Measurements from ENCODE around the gene TSPAN19.
"Not testable (repeated sequence)": the region's sequence is repeated elsewhere in the genome, so short reads cannot be mapped to it uniquely, and the experiment has no call there.

TSPAN19 gene

GRCh38 chr12:85036234-85036707, at the start of gene TSPAN19, which contains the start of gene LRRIQ1:
Gene TSPAN19 (minus strand): TSS chr12:85036277. CDS start chr12:85029946, 6,331 bp downstream.
Gene LRRIQ1 (plus strand): TSS chr12:85036351. CDS start chr12:85038177, 1,826 bp downstream.
- DNase-seq: no peak

DNA sequence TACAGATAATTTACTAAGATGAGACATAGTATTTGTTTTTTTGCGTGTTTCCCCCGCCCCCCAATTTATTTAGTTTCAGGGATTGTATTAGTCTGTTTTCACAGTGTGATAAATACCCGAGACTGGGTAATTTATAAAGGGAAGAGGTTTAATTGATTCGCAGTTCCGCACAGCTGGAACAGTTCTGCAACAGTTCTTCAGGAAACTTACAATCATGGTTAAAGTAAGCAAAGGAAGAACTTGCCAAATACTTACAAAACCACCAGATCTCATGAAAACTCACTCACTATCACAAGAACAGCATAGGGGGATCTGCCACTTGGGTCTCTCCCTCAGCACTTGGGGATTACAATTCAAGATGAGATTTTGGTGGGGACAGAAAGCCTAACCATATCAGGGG, 49.0 kb upstream of the TSPAN19 start:
- no peak for DNase-seq

DNA sequence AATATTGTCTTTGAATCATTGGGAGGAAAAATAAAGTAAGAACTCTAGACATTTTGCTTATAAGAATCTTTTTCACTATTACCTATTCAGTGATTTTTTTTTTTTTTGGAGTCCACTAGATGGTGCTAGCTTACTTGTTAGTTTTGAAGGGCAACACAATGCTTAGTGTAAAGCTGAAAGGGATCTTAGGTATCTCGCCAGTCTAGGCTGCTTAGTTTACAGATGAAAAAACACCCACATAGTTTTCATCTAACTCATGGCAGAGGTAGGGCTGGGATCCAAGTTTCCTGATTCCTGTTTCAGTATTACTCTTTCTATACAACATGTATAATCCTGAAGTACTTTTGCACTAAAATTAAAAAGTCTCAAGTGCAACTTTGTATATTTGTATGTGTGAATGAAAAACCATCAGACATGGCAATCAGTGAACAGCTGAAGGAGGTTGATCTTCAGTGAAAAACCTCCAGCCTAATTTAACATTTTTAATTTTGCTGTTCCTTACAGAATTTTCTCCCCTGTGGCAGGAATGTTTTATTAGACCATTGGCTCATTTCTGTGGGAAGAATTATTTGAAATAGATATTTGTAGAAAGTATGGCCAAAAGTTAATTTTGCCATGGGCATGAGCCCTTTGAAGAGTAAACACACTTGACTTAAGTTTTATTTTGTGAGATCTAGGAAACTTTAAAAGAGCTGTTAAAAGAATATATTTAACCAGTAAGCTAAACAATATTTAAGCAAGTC, 40.8 kb upstream of the TSPAN19 start:
- DNase-seq: peak; percentile 53 to 91

DNA sequence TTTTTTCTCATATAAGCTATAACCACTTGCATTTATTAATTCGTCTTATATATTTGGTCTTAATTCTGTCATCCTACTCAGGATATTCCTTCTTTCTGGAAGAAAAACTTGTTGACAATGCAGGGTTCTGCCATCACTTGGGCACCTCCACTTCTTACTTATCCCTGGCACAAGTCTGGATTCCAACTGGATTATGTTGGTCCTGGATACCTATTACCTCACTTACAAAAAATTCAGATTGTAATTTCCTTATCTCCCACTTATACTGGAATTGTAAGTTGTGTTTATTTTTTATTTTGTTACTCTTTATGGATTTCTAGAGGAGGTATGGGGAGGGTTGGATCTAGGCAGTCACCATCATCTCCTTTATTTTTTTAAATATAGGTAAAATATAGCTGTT, 36.7 kb upstream of the TSPAN19 start:
- DNase-seq: no peak

DNA sequence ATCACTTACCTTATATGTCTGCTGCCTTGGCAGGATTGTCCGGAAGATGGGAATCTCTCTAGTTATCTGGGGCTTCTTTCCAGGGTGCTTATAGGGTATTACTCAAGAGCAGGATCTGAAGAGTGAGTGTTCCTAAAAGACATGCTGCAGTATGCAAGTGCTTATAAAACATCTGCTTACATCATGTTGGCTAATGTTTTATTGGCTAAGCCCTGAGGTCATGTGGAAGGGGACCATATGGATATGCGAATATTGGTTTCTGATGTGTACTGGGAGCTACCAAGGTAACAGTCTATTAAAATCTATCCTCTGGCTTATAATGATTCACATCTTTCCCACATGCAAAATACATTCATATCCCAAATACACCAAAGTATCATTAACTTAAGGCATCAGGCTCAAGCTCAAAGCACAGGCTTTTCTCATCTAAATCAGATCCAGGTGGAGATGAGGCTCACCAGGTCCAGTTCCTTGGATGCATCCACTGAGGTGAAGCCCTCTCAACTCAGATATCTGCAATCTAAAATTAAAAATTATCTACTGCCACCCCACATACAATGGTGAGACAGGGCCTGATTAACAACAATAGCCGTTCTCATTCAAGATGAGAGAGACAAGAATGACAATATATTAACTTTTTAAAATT, 29.9 kb upstream of the TSPAN19 start:
- no peak for DNase-seq

- no peak for DNase-seq
Measured at GRCh38 chr12:85060916-85061315, 24.8 kb upstream of the TSPAN19 start.

DNA sequence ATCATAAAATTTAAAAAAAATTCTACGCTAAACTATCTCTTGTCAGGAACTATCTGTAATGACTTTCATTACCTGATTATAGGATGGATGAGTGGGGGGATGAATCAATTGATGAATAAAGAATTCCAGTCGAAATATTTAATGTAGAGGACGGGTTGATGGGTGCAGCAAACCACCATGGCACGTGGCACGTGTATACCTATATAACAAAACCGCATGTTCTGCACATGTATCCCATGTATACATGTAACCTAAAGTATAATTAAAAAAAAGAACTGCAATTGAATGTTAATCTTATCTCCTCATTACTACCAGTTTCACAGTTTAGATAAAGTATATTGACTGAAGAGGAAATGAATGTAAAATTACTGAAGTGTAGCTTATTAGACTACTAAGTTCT, 23.5 kb upstream of the TSPAN19 start:
- no peak for DNase-seq

GRCh38 chr12:85058339-85058738, 22.3 kb upstream of the TSPAN19 start:
- DNase-seq: no peak

- peak in 1 of 2 experiments; percentile 50 for DNase-seq
Measured at GRCh38 chr12:85057370-85057963, 21.4 kb upstream of the TSPAN19 start.

DNA sequence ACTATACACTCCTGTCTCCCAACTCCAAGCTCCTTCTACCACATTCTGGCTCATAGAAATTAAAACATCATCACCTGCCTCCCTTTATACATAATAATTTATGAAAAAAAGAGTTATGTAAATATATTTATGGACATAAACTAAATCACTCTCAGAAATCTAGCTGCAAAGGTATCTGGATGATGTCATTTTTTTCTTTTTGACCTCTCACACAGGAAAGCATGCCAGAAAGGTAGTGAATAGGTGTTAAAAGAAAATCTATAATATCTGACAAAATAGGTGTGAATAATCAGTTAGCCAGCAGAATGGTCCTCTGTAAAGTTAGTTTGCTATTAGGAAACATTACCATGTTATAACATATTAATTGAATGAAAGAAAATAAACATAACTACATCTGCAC, 7.8 kb upstream of the TSPAN19 start:
- no peak for DNase-seq

DNA sequence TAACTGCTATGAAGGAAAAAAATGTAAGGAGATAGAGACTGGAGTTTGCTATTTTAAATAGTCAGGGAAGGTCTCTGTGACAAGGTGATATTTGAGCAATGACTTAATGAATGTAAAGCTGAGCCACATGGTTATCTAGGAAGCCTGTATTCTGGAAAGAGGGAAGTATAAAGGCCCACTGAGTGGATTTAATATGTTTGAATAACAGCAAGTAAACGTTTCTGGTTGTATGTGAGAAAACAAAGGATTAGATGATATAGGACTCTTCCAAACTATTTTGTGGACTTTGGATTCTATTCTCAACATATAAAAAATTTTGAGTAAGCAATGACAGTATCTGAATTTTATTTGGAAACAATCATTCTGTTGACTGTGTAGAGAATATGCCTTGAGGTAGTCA, 5.3 kb upstream of the TSPAN19 start:
- DNase-seq: no peak

DNA sequence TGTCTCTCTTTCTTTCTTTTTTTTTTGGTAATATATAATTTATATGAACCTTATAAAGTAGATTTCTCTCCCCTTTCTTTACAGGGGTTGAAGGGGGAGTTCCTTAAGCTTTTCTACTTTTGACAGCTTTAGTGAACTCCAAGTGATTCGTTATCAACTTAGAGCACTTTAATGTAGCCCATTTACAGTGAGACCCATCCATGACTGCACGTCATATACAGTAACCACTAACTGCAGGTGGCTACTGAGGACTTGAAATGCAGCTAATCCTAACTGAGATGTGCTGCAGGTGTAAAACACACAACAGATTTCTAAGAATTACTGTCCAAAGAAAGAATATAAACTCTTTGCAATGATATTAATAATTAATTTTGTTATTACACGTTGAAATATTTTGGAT, 656 bp upstream of the TSPAN19 start:
- no peak for DNase-seq

GRCh38 chr12:85029456-85029855, 6.6 kb downstream of the TSPAN19 start:
- peak in 1 of 2 experiments; percentile 36 for DNase-seq

GRCh38 chr12:85018098-85018497, 18.0 kb downstream of the TSPAN19 start:
- no peak for DNase-seq

DNA sequence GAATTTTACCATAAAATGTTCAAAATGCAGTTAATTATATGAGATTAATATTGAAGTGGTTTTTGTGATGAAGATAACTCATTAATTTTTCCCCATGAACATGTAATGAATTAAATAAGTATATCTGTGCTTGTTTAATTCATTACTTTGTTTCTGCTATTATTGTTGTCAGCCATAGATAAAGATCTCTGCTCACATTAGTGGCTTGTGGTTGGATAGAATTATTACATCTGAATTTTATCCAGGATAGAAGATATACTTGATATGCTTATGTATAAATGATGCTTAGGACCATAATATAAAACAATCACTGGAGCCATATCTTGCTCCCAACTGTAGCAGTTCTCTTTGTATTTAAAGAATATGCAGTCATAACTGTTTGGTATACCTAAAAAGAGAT, 18.5 kb downstream of the TSPAN19 start:
- DNase-seq: no peak

DNA sequence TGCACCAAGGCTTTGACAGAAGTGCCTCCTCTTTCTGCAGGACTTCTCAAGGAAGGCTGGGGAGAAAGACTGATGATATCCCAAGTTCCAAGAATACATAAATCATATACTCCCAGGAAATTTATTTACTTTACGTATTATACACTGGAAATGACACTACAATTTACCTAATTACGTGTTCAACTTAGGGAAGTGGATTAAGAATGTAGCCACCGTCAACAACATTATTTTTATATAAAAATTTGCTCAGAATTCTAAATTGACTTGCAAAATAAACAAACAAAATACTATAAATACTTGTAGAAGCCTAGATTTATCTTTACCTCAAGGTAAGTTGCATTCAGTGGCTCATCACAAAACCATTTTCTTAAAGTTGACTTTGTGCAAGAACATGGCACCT, 18.9 kb downstream of the TSPAN19 start:
- no peak for DNase-seq

GRCh38 chr12:85016413-85016812, 19.7 kb downstream of the TSPAN19 start:
- peak; percentile 69 to 76 for DNase-seq

DNA sequence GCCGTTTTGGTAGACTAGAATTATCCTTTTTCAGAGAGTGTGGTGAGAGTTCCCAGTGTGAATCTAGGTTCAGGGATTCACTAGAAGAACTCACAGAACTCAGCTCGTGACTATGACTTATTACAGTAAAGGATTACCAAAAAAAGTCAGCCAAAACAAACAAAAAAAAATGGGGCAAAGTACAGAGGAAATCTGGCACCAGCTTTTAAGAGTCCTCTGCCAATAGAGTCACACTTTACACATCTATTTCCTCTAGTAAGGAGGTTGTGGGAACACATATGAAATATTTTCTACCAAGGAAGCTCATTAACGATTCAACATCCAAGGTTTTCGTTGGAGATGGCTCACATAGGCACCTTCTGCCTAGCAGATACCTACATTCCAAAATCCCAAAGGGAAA, 28.2 kb downstream of the TSPAN19 start:
- DNase-seq: no peak

- no peak for DNase-seq
Measured at GRCh38 chr12:85006206-85006605, 29.9 kb downstream of the TSPAN19 start.

- DNase-seq: no peak
Measured at GRCh38 chr12:85005615-85006014, 30.5 kb downstream of the TSPAN19 start.

- DNase-seq: not testable (repeated sequence)
Measured at GRCh38 chr12:85005047-85005446, 31.0 kb downstream of the TSPAN19 start.

- no peak for DNase-seq
Measured at GRCh38 chr12:85004204-85004603, 31.9 kb downstream of the TSPAN19 start.

- no peak for DNase-seq
Measured at GRCh38 chr12:85002778-85003296, 33.2 kb downstream of the TSPAN19 start.

DNA sequence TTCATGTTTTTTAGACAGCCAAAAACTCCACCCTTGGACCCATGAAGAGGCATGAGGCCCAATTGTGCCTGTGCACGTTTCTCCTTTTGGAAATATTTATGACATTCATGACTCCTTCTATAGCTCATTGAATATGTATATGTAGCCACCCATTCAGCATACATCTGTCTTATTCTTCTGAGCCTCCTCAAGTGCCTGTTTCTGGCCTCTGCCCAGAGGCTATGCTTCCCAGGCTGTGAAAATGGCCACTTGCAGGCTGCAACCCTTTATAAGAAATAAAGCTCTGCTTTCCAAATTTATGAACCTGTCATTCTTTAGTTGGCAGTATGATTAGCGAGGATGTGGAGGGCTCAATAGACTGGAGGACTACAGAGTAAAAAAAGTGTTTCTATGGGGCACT, 35.3 kb downstream of the TSPAN19 start:
- DNase-seq: no peak
